Vagina (tissue), 2 donors: ENCODE data around the gene RAB18. TPM values are rescaled to one million over a fixed set of nuclear protein-coding genes. Genes with fewer than 3 reads are reported as not detected.

ENCODE experiments used
- DNase-seq, 2 donors: peaks; one replicate each; pipeline ENCODE4 v3.0.0-alpha.2; 2017; ENCODE audit errors: extremely low spot score in 2 of 2
- H3K27ac ChIP-seq: fragments of 200-600 bp; sonication (generic); one replicate; pipeline ENCODE4 v1.5.1; 2019
- H3K27me3 ChIP-seq: fragments of 200-600 bp; sonication (generic); one replicate; pipeline ENCODE4 v1.5.1; 2019
- H3K36me3 ChIP-seq, 2 donors: fragments of 200-600 bp; sonication (generic); one replicate each; pipeline ENCODE4 v1.5.1; 2017 to 2019
- H3K4me1 ChIP-seq: fragments of 200-600 bp; sonication (generic); one replicate; pipeline ENCODE4 v1.5.1; 2019
- H3K4me3 ChIP-seq, 2 donors: fragments of 200-600 bp; sonication (generic); 1 replicate in 1 of 2; 2 replicates in 1 of 2; pipeline ENCODE4 v1.5.1; 2016 to 2019
- H3K9me3 ChIP-seq: fragments of 200-600 bp; sonication (generic); one replicate; pipeline ENCODE4 v1.5.1; 2019
- CTCF ChIP-seq, 3 experiments: fragments of 450-650 bp in 2 of 3; fragments of 200-600 bp in 1 of 3; sonication (generic) in 1 of 3; IDR thresholded peaks; one replicate each; pipeline ENCODE4 v1.5.1; 2017 to 2019; ENCODE audit warnings: antibody characterized with exemption in 3 of 3, mild to moderate bottlenecking in 2 of 3, moderate library complexity in 2 of 3
- POLR2A ChIP-seq, 2 donors: fragments of 450-650 bp; IDR thresholded peaks; one replicate each; pipeline ENCODE4 v1.6.1; 2017; ENCODE audit warnings: antibody characterized with exemption in 2 of 2, mild to moderate bottlenecking in 2 of 2, moderate library complexity in 2 of 2
- POLR2AphosphoS5 ChIP-seq, 2 donors: sonication (generic); formaldehyde crosslinking; IDR thresholded peaks; one replicate each; pipeline ENCODE4 v1.9.0; 2017; ENCODE audit warnings: antibody characterized with exemption in 2 of 2, mild to moderate bottlenecking in 2 of 2, low read depth in 1 of 2; ENCODE audit not compliant: insufficient read depth in 1 of 2
- intact Hi-C: fragments of 100-400 bp; cut with DNase I; formaldehyde crosslinking; loops from one replicate; pipeline ENCODE4 v1.15.1; 2023
- total RNA-seq: library from RNA; depleted of rRNA; stranded (reverse); fragments of >200 nt; gene quantifications from one replicate; pipeline ENCODE4 v1.2.3, GENCODE V29; 2016

Gene RAB18
- total RNA-seq, 1 donor from 2014 or later: 34.9 TPM

GRCh38 chr10:27558612-27559020 is 54.5 kb downstream of the RAB18 start:
- no peak overlapping the region for H3K4me3 ChIP-seq
- DNase-seq: no peak
- H3K4me1 ChIP-seq: no peaks in the 10 kb centered on the region
- H3K27ac ChIP-seq: no peak overlapping the region
- TF ChIP-seq CTCF (IDR thresholded peaks at IDR 0.05): peak; percentile 41 to 68 (median 64)
- TF ChIP-seq POLR2AphosphoS5 (IDR thresholded peaks at IDR 0.05; ENCODE audit: insufficient read depth in 1 of 2, low read depth in 1 of 2): no peak
- no peak for TF ChIP-seq POLR2A (IDR thresholded peaks at IDR 0.05)
- no peaks in the 10 kb centered on the region for H3K36me3 ChIP-seq
- H3K9me3 ChIP-seq: no peaks in the 10 kb centered on the region
- H3K27me3 ChIP-seq: no peaks in the 10 kb centered on the region
- intact Hi-C loops: no loop called here

GRCh38 chr10:27561334-27561733 is 57.2 kb downstream of the RAB18 start:
- H3K27me3 ChIP-seq: no peaks in the 10 kb centered on the region
- no peaks in the 10 kb centered on the region for H3K9me3 ChIP-seq
- no peak for TF ChIP-seq POLR2A (IDR thresholded peaks at IDR 0.05)
- TF ChIP-seq CTCF (IDR thresholded peaks at IDR 0.05): no peak
- TF ChIP-seq POLR2AphosphoS5 (IDR thresholded peaks at IDR 0.05; ENCODE audit: insufficient read depth in 1 of 2, low read depth in 1 of 2): no peak
- H3K4me3 ChIP-seq: no peak overlapping the region
- no peaks in the 10 kb centered on the region for H3K4me1 ChIP-seq
- intact Hi-C loops: no loop called here
- H3K27ac ChIP-seq: no peak overlapping the region
- DNase-seq: no peak
- H3K36me3 ChIP-seq: no peaks in the 10 kb centered on the region

- no peak for TF ChIP-seq POLR2A (IDR thresholded peaks at IDR 0.05)
- TF ChIP-seq POLR2AphosphoS5 (IDR thresholded peaks at IDR 0.05; ENCODE audit: insufficient read depth in 1 of 2, low read depth in 1 of 2): no peak
- TF ChIP-seq CTCF (IDR thresholded peaks at IDR 0.05): no peak
Observed at GRCh38 chr10:27564398-27564797, 60.3 kb downstream of the RAB18 start.

DNA sequence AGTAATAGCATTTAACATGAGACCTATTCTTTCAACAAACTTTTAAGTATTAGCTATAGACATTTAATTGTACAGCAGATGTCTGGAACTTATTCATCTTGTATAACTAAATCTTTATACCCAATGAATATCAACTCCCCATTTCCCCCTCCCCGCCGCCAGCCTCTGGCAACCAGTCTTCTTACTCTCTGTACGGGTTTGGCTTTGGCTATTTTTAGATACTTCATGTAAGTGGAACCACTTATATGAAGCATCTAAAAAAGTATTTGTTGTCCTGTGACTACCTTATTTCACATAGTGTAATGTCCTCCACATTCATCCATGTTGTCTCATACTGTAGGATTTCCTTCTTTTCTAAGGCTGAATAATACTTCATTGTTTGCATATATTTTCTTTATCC is 60.8 kb downstream of the RAB18 start:
- no peak for DNase-seq
- no peak overlapping the region for H3K27ac ChIP-seq
- H3K4me3 ChIP-seq: no peak overlapping the region
- no peaks in the 10 kb centered on the region for H3K4me1 ChIP-seq
- H3K9me3 ChIP-seq: no peaks in the 10 kb centered on the region
- no peaks in the 10 kb centered on the region for H3K36me3 ChIP-seq
- intact Hi-C loops: no loop called here
- H3K27me3 ChIP-seq: no peaks in the 10 kb centered on the region
- no peak for TF ChIP-seq POLR2AphosphoS5 (IDR thresholded peaks at IDR 0.05; ENCODE audit: insufficient read depth in 1 of 2, low read depth in 1 of 2)
- no peak for TF ChIP-seq POLR2A (IDR thresholded peaks at IDR 0.05)
- no peak for TF ChIP-seq CTCF (IDR thresholded peaks at IDR 0.05)

More at GRCh38 chr10:27564398-27564797, 60.3 kb downstream of the RAB18 start:
- Histone ChIP-seq H3K9me3 (no peaks in the 10 kb centered on the region), H3K4me3 (no peak overlapping the region), H3K27ac (no peak overlapping the region), H3K36me3 (no peaks in the 10 kb centered on the region), H3K4me1 (no peaks in the 10 kb centered on the region), H3K27me3 (no peaks in the 10 kb centered on the region)
- intact Hi-C loops: no loop called here
- DNase-seq: no peak

DNA sequence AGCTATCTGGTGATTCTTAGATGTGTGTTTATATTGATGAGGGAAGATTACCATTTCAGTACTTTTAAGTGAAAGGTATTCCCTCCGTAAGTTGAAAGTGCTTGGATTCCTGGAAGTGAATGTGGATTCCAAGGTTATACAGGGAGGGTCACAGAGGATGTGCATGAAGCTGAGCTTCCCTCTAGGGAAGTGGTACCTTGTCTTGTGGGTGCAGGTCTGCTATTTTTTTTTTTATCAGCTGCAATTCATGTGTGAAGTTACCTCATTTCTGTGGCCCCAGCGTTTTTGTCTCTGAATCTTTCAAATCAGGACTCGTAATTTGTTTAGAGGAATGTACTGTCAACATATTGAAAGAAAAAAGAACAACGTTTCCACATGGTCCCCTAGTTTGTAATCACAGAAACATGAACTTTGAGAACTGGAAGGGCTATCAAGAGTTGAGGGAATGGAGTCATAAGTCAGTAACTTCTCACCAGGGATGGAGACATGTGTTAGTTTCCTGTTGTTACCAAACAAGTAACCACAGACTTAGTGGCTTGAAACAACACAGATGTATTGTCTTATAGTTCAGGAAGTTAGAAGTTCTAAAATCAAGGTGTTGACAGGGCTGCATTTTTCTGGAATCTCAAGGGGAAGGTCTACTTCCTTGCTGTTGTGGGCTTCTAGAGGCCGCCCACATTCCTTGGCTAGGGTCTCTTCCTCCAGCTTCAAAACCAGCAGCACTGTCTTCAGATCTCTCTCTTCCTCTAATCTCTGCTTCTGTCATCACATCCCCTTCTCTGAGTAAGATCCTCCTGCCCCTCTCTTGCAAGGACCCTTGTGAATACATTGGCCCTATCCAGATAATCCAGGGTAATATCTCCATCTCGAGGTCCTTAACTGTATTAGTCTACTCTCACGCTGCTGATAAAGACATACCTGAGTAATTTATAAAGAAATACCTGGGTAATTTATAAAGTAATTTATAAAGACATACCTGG is 64.4 kb downstream of the RAB18 start:
- Histone ChIP-seq H3K27me3 (no peaks in the 10 kb centered on the region), H3K36me3 (no peaks in the 10 kb centered on the region), H3K4me1 (no peaks in the 10 kb centered on the region), H3K27ac (no peak overlapping the region), H3K9me3 (no peaks in the 10 kb centered on the region), H3K4me3 (no peak overlapping the region)
- TF ChIP-seq POLR2A (IDR thresholded peaks at IDR 0.05): no peak
- intact Hi-C loops: no loop called here
- DNase-seq: no peak
